ENCODE data around the gene SAMHD1. TPM values are rescaled to one million over a fixed set of nuclear protein-coding genes. Genes with fewer than 3 reads are reported as not detected.
"Not testable (repeated sequence)": the region's sequence is repeated elsewhere in the genome, so short reads cannot be mapped to it uniquely, and the experiment has no call there.

The SAMHD1 gene
- total and polyA plus RNA-seq, 3 experiments from 2014 or later: 53.6 to 252 (median 55.7) TPM

- Mint-ChIP-seq H3K27ac (peak overlapping the region; percentile 71 to 95 (median 86)), H3K36me3 (peaks cover 0 to 18% (median 4%) of the 10 kb centered on the region in 3 donors), H3K9me3 (peaks cover 0 to 4% (median 3%) of the 10 kb centered on the region in 5 donors), H3K27me3 (peaks cover 0 to 2% of the 10 kb centered on the region in 2 donors), H3K4me3 (peak overlapping the region in 4 of 7 donors; percentile 10 to 68 (median 46)), H3K4me1 (peaks cover 41 to 61% (median 60%) of the 10 kb centered on the region in 3 donors)
- POLR2A ChIA-PET: no interaction called here
- CTCF ChIA-PET: no interaction called here
- Histone ChIP-seq H3K27me3 (ENCODE audit: insufficient read depth, low read length, poor library complexity, severe bottlenecking) (no peaks in the 10 kb centered on the region), H3K4me1 (ENCODE audit: insufficient read depth, low read length) (peaks cover 57% of the 10 kb centered on the region), H3K27ac (ENCODE audit: low read depth, low read length) (no peak overlapping the region), H3K9me3 (ENCODE audit: low read length) (peaks cover 2% of the 10 kb centered on the region), H3K4me3 (ENCODE audit: low read length) (no peak overlapping the region), H3K36me3 (ENCODE audit: insufficient read depth, low read length) (no peaks in the 10 kb centered on the region)
- DNase-seq: peak in 1 of 5 donors; percentile 64
These were observed 16.1 kb upstream of the SAMHD1 start for GRCh38 chr20:36967636-36968035.

- H3K4me3 ChIP-seq (ENCODE audit: low read length); H3K27me3 ChIP-seq (ENCODE audit: insufficient read depth, low read length, poor library complexity, severe bottlenecking); H3K36me3 ChIP-seq (ENCODE audit: insufficient read depth, low read length); H3K9me3 Mint-ChIP-seq; DNase-seq; H3K9me3 ChIP-seq (ENCODE audit: low read length); H3K27me3 Mint-ChIP-seq; POLR2A ChIA-PET; H3K27ac ChIP-seq (ENCODE audit: low read depth, low read length); H3K4me3 Mint-ChIP-seq; CTCF ChIA-PET: not testable (repeated sequence)
- peak overlapping the region in 3 of 8 donors; percentile 79 to 95 (median 91) for H3K27ac Mint-ChIP-seq
- peaks cover 40 to 61% (median 55%) of the 10 kb centered on the region in 3 donors for H3K4me1 Mint-ChIP-seq
- H3K36me3 Mint-ChIP-seq: peaks cover 0 to 22% (median 4%) of the 10 kb centered on the region in 3 donors
- peaks cover 52% of the 10 kb centered on the region for H3K4me1 ChIP-seq (ENCODE audit: insufficient read depth, low read length)
These were observed 15.5 kb upstream of the SAMHD1 start for GRCh38 chr20:36966965-36967364.

- DNase-seq; H3K4me1 ChIP-seq (ENCODE audit: insufficient read depth, low read length); H3K27me3 Mint-ChIP-seq; H3K27me3 ChIP-seq (ENCODE audit: insufficient read depth, low read length, poor library complexity, severe bottlenecking); H3K27ac ChIP-seq (ENCODE audit: low read depth, low read length); H3K9me3 ChIP-seq (ENCODE audit: low read length); H3K4me3 Mint-ChIP-seq; H3K36me3 ChIP-seq (ENCODE audit: insufficient read depth, low read length); H3K4me3 ChIP-seq (ENCODE audit: low read length); POLR2A ChIA-PET: not testable (repeated sequence)
- peaks cover 0 to 12% (median 0%) of the 10 kb centered on the region in 3 donors for H3K36me3 Mint-ChIP-seq
- peaks cover 6 to 25% (median 12%) of the 10 kb centered on the region in 3 donors for H3K4me1 Mint-ChIP-seq
- CTCF ChIA-PET: interaction anchor here (0.7 kb wide), 1 partner anchor 111 kb away, joined by 3 read pairs; no protein-coding TSS in a partner anchor
- peak overlapping the region in 5 of 8 donors; percentile 43 to 82 (median 63) for H3K27ac Mint-ChIP-seq
- H3K9me3 Mint-ChIP-seq: peaks cover 0 to 10% (median 7%) of the 10 kb centered on the region in 5 donors
These were observed 10.9 kb upstream of the SAMHD1 start for GRCh38 chr20:36962354-36962941.

DNA sequence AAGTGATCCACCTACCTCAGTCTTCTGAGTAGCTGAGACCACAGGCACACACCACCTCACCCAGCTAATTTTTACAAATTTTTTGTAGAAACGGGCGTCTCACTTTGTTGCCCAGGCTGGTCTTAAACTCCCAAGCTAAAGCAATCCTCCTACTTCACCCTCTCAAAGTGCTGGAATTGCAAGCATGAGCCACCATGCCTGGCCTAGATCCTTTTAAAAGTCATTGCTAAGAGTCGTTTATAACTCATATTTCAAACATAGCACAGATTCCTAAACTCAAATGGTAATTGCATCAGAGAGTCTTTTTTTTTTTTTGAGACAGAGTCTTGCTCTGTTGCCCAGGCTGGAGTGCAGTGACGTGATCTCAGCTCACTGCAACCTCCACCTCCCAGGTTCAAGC, 7.7 kb upstream of the SAMHD1 start:
- Histone ChIP-seq H3K4me1 (ENCODE audit: insufficient read depth, low read length) (peaks cover 16% of the 10 kb centered on the region), H3K36me3 (ENCODE audit: insufficient read depth, low read length) (no peaks in the 10 kb centered on the region), H3K27ac (ENCODE audit: low read depth, low read length) (no peak overlapping the region), H3K27me3 (ENCODE audit: insufficient read depth, low read length, poor library complexity, severe bottlenecking) (no peaks in the 10 kb centered on the region), H3K9me3 (ENCODE audit: low read length) (peaks cover 6% of the 10 kb centered on the region), H3K4me3 (ENCODE audit: low read length) (no peak overlapping the region)
- Mint-ChIP-seq H3K27me3 (no peaks in the 10 kb centered on the region), H3K27ac (peak overlapping the region in 1 of 8 donors; percentile 44), H3K36me3 (peaks cover 0 to 12% (median 0%) of the 10 kb centered on the region in 3 donors), H3K4me1 (peaks cover 14 to 30% (median 15%) of the 10 kb centered on the region in 3 donors), H3K4me3 (no peak overlapping the region), H3K9me3 (peaks cover 0 to 10% (median 7%) of the 10 kb centered on the region in 5 donors)
- DNase-seq: no peak
- ChIA-PET CTCF (interaction anchor here (0.8 to 1.1 kb wide), 2 partner anchors 16 to 39 kb away, joined by 3 read pairs; no protein-coding TSS in a partner anchor), POLR2A (no interaction called here)

DNA sequence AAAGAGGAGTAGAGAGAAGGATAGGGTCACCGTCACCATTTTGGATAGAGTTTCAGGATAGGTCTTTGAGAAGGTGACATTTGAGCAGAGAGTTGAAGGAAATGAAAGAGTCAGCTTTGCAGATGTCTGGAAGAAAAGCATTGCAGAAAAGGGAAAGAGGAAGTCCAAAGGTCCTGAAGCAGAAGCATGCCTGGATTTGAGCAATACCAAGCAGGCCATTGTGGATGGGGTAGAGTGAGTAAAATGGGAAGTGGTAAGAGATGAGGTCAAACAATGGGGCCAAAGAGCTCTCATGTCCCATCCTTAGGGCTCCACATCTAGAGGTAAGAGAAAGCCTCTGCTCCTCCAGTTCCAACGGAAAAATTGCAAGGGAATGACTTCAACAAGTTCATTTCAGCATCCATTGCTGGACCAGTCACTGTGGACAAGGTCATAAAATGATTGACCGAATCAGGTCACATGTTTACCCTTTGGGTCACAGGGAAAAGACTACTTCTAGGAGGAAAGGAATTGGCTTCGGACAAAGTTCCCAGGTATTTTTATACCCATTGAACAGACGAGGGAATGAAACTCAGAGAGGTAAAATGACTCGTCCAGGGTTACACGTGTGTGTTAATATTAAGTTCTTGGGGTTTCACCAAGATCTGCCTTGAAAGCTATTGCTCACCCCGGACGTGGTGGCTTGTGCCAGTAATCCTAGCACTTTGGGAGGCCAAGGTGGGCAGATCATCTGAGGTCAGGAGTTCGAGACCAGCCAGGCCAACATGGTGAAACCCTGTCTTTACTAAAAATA, 6.6 kb upstream of the SAMHD1 start:
- ChIA-PET CTCF (no interaction called here), POLR2A (no interaction called here)
- Histone ChIP-seq H3K4me1 (ENCODE audit: insufficient read depth, low read length) (peaks cover 16% of the 10 kb centered on the region), H3K27me3 (ENCODE audit: insufficient read depth, low read length, poor library complexity, severe bottlenecking) (no peaks in the 10 kb centered on the region), H3K4me3 (ENCODE audit: low read length) (no peak overlapping the region), H3K36me3 (ENCODE audit: insufficient read depth, low read length) (no peaks in the 10 kb centered on the region), H3K9me3 (ENCODE audit: low read length) (peaks cover 6% of the 10 kb centered on the region), H3K27ac (ENCODE audit: low read depth, low read length) (no peak overlapping the region)
- peaks cover 16 to 30% (median 17%) of the 10 kb centered on the region in 3 donors for H3K4me1 Mint-ChIP-seq
- H3K9me3 Mint-ChIP-seq: peaks cover 0 to 10% (median 7%) of the 10 kb centered on the region in 5 donors
- H3K27me3 Mint-ChIP-seq: no peaks in the 10 kb centered on the region
- DNase-seq: no peak
- no peak overlapping the region for H3K4me3 Mint-ChIP-seq
- H3K27ac Mint-ChIP-seq: peak overlapping the region in 2 of 8 donors; percentile 4 to 36
- H3K36me3 Mint-ChIP-seq: peaks cover 0 to 12% (median 0%) of the 10 kb centered on the region in 3 donors

DNA sequence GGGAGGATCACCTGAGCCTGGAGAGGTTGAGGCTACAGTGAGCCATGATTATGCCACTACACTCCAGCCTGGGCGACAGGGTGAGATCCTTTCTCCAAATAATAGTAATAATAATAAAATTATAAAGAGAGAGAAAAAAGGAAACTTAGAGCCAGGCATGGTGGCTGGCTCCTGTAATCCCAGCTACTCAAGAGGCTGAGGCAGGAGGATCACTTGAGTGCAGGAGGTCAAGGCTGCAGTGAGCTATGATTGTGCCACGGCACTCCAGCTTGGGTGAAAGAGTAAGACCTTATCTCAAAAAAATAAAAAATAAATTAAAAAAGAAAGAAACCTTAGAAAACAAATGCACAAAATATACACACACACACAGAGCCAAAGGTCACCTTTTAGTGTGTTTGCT, 5.2 kb upstream of the SAMHD1 start:
- Histone ChIP-seq H3K27me3 (ENCODE audit: insufficient read depth, low read length, poor library complexity, severe bottlenecking) (no peaks in the 10 kb centered on the region), H3K36me3 (ENCODE audit: insufficient read depth, low read length) (no peaks in the 10 kb centered on the region), H3K4me3 (ENCODE audit: low read length) (no peak overlapping the region), H3K27ac (ENCODE audit: low read depth, low read length) (no peak overlapping the region), H3K4me1 (ENCODE audit: insufficient read depth, low read length) (peaks cover 23% of the 10 kb centered on the region), H3K9me3 (ENCODE audit: low read length) (no peaks in the 10 kb centered on the region)
- CTCF ChIA-PET: no interaction called here
- Mint-ChIP-seq H3K9me3 (no peaks in the 10 kb centered on the region), H3K4me1 (peaks cover 21 to 25% (median 22%) of the 10 kb centered on the region in 3 donors), H3K27me3 (no peaks in the 10 kb centered on the region), H3K27ac (no peak overlapping the region), H3K36me3 (peaks cover 0 to 2% (median under 1%) of the 10 kb centered on the region in 3 donors), H3K4me3 (no peak overlapping the region)
- no peak for DNase-seq
- POLR2A ChIA-PET: no interaction called here

- Mint-ChIP-seq H3K27me3 (no peaks in the 10 kb centered on the region), H3K36me3 (peaks cover 0 to 8% (median 2%) of the 10 kb centered on the region in 3 donors), H3K9me3 (no peaks in the 10 kb centered on the region), H3K4me3 (no peak overlapping the region), H3K27ac (peak overlapping the region in 1 of 8 donors; percentile 75), H3K4me1 (peaks cover 24 to 28% (median 24%) of the 10 kb centered on the region in 3 donors)
- no peak for DNase-seq
- H3K4me1 ChIP-seq (ENCODE audit: insufficient read depth, low read length): peaks cover 23% of the 10 kb centered on the region
- H3K9me3 ChIP-seq (ENCODE audit: low read length): no peaks in the 10 kb centered on the region
- POLR2A ChIA-PET: no interaction called here
- no peak overlapping the region for H3K27ac ChIP-seq (ENCODE audit: low read depth, low read length)
- CTCF ChIA-PET: no interaction called here
- no peaks in the 10 kb centered on the region for H3K27me3 ChIP-seq (ENCODE audit: insufficient read depth, low read length, poor library complexity, severe bottlenecking)
- no peak overlapping the region for H3K4me3 ChIP-seq (ENCODE audit: low read length)
- no peaks in the 10 kb centered on the region for H3K36me3 ChIP-seq (ENCODE audit: insufficient read depth, low read length)
These were observed 4.5 kb upstream of the SAMHD1 start for GRCh38 chr20:36956016-36956415.
